Osteocyte (in vitro differentiated cells): Measurements from ENCODE around the gene INPP5K. TPM values are rescaled to one million over a fixed set of nuclear protein-coding genes. Genes with fewer than 3 reads are reported as not detected.

Source experiments
- DNase-seq: peaks from one replicate; pipeline ENCODE4 v3.0.0; 2021; ENCODE audit warnings: mixed read lengths; ENCODE audit not compliant: unreplicated experiment; ENCODE audit errors: extremely low spot score
- H3K27ac Mint-ChIP-seq: one replicate; pipeline ENCODE4 v1.8.0; 2021; ENCODE audit warnings: mild to moderate bottlenecking, mixed read lengths; ENCODE audit not compliant: unreplicated experiment
- H3K27me3 Mint-ChIP-seq: one replicate; pipeline ENCODE4 v1.8.0; 2021; ENCODE audit warnings: mixed read lengths; ENCODE audit not compliant: unreplicated experiment
- H3K36me3 Mint-ChIP-seq: one replicate; pipeline ENCODE4 v1.8.0; 2021; ENCODE audit warnings: mixed read lengths; ENCODE audit not compliant: unreplicated experiment
- H3K4me1 Mint-ChIP-seq: one replicate; pipeline ENCODE4 v1.8.0; 2021; ENCODE audit warnings: mixed read lengths; ENCODE audit not compliant: unreplicated experiment
- H3K4me3 Mint-ChIP-seq: one replicate; pipeline ENCODE4 v1.8.0; 2021; ENCODE audit warnings: mild to moderate bottlenecking, moderate library complexity, mixed read lengths; ENCODE audit not compliant: unreplicated experiment
- H3K9me3 Mint-ChIP-seq: one replicate; pipeline ENCODE4 v1.8.0; 2021; ENCODE audit warnings: mixed read lengths; ENCODE audit not compliant: unreplicated experiment
- total RNA-seq: library from RNA; stranded (reverse); gene quantifications from 2 replicates; pipeline ENCODE4 v1.2.1, GENCODE V29; 2021
- TF ChIP-seq, protein P1 (sequence below): fragments of 200-600 bp; sonication (generic); IDR thresholded peaks from 2 replicates; pipeline ENCODE4 v1.5.0; 2021; ENCODE audit warnings: antibody characterized with exemption, mild to moderate bottlenecking, moderate library complexity

Gene INPP5K
- total RNA-seq, 1 donor from 2014 or later: 49.4 TPM

DNA sequence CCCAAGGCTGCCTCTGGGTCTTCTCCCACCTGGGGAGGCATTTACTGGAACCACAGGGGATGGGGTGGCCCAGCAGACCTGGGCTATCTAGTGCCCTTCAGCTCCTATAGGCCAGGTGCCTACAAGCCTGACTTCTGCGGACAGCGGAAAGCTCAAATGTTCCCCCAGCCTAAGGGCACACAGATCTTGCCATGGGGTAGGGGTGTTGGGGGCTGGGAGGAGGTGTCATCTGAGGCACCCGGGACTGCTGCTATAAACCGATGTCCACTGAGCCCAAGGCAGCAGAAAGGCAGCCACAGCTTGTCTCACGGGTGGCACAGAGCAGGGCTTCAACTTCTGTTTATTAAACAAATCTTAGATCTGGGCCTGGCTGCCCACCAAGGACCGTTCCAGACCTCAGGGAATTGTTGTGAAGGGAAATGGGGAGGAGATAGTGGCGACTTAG, 27.6 kb downstream of the INPP5K start:
- TF ChIP-seq, protein P1, sequence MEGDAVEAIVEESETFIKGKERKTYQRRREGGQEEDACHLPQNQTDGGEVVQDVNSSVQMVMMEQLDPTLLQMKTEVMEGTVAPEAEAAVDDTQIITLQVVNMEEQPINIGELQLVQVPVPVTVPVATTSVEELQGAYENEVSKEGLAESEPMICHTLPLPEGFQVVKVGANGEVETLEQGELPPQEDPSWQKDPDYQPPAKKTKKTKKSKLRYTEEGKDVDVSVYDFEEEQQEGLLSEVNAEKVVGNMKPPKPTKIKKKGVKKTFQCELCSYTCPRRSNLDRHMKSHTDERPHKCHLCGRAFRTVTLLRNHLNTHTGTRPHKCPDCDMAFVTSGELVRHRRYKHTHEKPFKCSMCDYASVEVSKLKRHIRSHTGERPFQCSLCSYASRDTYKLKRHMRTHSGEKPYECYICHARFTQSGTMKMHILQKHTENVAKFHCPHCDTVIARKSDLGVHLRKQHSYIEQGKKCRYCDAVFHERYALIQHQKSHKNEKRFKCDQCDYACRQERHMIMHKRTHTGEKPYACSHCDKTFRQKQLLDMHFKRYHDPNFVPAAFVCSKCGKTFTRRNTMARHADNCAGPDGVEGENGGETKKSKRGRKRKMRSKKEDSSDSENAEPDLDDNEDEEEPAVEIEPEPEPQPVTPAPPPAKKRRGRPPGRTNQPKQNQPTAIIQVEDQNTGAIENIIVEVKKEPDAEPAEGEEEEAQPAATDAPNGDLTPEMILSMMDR: no peak
- Mint-ChIP-seq H3K27ac (peak overlapping the region; percentile 81), H3K9me3 (no peaks in the 10 kb centered on the region), H3K4me3 (peak overlapping the region; percentile 68), H3K36me3 (no peaks in the 10 kb centered on the region), H3K27me3 (no peaks in the 10 kb centered on the region), H3K4me1 (peaks cover 48% of the 10 kb centered on the region)
- DNase-seq: no peak

DNA sequence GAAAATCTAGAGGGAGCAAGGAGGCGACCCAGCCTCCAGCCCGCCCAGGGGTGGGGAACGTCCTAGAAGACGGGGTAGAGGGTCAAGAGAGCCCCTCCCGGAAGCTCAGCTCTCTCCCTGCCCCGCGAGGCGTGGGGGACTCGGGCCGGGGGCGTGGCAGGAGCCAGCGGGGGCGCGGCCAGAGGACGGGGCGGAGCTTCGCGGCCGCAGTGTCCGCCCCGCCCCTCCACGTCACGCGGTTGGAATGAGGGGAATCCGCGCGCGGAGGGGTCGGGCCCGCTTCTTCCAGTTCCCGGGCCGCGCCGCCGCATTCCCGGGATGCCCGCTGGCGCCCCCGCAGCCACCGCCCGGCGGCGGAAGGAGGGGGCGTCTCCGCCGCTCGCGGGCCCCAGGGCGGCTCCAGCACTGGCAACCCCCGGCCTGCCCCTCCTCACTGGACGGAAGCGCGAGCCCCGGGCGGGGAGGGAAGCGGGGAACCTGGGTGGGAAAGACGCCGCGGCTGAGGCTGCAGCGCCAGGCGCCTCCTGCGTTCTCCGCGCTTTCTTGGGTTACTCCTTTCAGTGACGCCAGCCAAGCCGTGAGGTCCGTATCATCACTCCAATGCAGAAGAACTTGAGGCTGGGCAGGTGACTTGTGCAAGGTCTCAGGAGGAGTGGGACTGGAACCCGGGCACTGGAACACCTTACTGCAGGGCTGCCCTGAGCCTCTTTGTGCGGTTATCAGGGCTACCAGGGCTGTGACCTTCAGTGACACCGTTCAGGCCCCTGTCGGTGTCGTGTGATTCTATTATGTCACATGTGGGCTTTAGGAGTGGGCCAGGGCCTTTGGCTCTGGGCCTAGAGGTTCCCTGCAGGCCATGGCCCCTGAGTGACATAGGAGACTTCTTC, 28.2 kb downstream of the INPP5K start:
- TF ChIP-seq, protein P1: no peak
- DNase-seq: peak; percentile 97
- peaks cover 44% of the 10 kb centered on the region for H3K4me1 Mint-ChIP-seq
- peak overlapping the region; percentile 68 for H3K4me3 Mint-ChIP-seq
- H3K27me3 Mint-ChIP-seq: no peaks in the 10 kb centered on the region
- H3K9me3 Mint-ChIP-seq: no peaks in the 10 kb centered on the region
- peak overlapping the region; percentile 90 for H3K27ac Mint-ChIP-seq
- peaks cover 3% of the 10 kb centered on the region for H3K36me3 Mint-ChIP-seq

DNA sequence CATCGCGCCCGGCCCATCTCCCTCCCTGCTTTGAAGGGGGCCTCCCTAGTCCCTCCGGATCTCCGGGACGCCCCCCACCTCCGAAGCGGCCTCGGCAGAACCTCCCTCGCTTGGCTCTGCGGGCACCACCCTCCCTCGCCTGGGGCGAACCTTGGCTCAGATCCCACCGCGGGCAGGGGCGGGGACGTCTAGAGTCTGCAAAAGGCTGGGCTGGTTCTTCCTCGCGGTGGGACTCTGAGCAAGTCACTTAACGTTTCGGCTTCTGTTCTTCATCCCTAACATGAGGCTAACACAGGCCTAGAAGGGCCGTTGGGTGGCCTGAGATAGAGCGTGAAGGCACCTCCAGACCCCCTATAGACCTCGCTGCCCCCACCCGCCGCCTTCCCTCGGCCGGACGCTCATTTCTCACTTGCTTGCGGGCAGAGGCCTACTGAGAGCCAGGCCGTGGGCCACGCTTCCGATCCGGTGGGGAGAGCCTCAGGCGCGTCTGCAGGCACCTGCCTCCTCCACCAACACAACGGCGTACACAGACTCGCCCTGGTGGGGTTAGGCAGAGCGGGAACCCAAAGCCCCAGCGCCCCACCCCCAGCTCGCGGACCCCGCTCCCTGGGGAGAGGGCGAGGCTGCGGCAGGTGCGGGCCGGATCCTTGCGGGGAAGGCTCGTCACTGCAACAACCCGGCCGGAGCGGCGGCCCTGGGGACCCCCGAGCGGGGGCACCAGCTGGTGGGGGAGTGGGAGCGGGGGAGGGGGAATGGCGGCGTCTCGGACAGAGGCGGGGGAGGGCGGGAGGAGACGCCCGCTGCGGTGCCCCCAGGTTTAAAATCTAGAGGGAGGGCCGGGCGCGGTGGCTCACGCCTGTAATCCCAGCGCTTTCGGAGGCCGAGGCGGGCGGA, 29.4 kb downstream of the INPP5K start:
- Mint-ChIP-seq H3K36me3 (peaks cover 6% of the 10 kb centered on the region), H3K4me3 (peak overlapping the region; percentile 67), H3K9me3 (no peaks in the 10 kb centered on the region), H3K4me1 (peaks cover 40% of the 10 kb centered on the region), H3K27ac (peak overlapping the region; percentile 90), H3K27me3 (no peaks in the 10 kb centered on the region)
- TF ChIP-seq, protein P1: no peak
- DNase-seq: peak; percentile 91

DNA sequence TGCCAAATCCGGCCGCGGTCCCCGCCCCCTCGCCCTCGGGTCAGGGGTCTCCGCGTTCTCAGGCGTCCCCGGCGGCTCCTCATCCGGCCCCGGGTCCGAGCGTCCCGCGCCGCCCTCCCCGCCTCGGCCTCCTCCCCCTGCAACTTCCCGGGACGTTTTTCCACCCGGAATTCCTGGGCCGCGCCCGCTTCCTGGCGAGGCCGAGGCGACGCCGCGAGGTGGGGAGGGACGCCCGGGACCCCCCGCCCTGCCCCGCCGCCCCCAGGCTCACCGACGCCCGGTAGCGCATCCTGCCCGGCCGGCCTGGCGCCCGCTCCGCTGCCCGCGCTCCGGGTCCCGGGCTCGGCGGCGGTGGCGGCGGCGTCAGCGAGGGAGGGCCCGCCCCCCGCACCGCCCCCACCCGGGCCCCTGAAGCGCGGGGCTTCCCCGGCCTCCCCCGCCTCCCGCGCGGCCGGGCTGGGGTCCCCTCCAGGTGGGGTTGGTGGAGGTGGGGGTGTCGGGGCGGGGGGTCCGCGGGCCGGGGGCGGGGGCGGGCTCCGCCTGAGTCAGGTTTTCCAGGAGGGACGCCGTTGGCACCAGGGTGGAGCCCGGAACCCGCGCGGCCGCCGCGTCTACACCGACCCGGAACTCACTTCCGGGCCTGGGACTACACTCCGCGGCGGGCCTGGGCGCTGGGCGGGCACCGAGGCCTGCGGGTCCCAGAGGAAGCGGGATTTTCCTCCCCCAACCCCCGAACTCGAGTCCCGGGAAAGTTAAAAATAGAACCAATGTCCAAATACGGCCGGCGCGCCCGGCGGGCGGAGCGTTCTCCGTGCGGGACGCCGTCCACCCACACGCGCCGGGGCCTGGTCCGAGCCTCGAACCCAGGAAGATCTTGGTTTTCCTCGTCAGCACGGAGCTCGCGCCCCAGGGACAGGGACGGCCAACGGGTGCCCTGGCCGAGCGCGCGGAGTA, 30.7 kb downstream of the INPP5K start:
- Mint-ChIP-seq H3K4me3 (peak overlapping the region; percentile 80), H3K36me3 (peaks cover 16% of the 10 kb centered on the region), H3K27me3 (no peaks in the 10 kb centered on the region), H3K27ac (peak overlapping the region; percentile 90), H3K9me3 (no peaks in the 10 kb centered on the region), H3K4me1 (peaks cover 34% of the 10 kb centered on the region)
- peak; percentile 89 for DNase-seq
- TF ChIP-seq, protein P1: no peak
